GM21825 (cell line): Measurements from ENCODE around the gene CASKIN2.
A peak's percentile ranks its signal among the peaks of the same experiment; 100 is the strongest.

Experiments used
- ATAC-seq: cut with Tn5 transposase; IDR thresholded peaks from one replicate; pipeline ENCODE4 v1.9.1; 2021; ENCODE audit warnings: mild to moderate bottlenecking, moderate library complexity; ENCODE audit not compliant: unreplicated experiment

CASKIN2 gene

DNA sequence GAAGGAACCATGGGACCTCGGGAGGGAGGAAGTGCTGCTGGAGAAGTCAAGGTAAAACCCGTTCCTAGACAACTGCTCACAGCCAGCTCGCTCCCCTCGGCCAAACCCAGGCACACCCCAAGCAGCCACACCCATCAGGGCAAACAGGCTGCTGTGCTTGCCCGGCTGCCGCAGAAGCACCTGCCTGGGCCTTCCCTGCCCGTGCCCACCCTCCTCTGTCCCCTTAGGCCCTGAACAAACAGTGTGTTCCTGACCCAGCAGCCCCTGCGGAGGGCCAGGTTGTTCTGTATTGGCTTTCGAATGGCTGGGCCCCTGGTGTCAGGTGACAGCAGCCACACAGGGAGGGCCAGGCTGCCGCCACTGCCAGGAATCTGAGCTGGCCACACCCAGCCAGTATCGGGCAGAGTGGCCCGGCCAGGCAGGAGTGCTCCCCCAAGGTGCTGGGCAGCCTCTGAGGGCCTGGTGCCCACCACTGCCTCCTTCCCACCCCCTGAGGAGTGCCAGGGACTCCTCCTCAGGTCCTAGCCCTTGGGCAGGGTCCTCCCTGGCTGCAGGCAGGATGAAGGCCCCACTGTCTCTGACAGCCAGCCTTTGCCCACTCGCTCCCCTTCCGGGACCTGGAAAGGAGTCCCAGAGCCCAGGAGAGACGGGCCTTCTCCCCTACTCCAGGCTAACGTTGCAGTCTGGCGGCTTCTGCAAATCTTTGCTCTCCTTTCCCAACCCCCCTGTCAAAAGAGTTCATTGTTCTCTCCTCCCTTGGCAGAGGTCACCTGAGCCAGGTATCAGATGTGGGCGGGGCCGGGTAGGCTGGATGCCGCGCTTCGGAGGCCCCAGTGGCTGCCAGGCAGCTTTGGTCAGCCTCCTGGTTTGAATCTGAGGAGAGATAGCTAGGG is 34.2 kb upstream of the CASKIN2 start:
- no peak for ATAC-seq

DNA sequence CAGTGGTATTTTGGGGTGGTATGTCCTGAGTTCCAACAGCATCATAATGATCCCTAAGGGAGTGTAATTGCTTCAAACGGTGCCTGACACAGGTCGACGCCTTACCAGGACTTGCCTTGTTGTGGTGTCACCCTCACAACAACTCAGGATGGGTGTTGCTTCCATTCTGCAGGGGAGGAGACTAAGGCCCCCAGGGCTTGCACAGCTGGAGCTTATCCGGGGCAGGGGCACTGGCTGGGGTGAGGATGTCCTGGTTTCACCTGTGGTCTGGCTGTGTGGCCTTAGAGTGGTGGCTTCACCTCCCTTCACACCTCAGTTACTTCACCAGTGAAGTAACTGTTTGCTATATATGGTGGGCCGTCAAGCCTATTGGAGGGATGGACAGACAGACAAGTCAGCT is 33.5 kb upstream of the CASKIN2 start:
- no peak for ATAC-seq

DNA sequence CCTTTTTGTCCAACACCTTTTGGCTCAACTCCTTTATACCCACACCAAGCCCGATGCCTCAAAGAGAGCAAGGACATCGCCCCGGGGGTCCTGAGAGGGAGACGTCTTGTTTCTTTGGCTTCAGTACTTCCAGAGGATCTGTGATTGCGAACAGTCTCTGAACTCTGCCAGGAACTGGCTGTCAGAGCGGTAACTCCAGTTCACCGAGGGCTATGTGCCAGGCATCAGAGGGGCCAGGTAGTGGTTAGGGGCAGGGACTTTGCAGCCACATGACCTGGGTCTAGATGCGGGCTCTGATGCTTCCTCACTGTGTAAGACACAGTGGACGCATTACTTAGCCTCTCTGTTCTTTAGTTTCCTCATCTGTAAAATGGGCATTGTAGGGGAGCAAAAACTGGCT is 31.8 kb upstream of the CASKIN2 start:
- ATAC-seq: no peak

DNA sequence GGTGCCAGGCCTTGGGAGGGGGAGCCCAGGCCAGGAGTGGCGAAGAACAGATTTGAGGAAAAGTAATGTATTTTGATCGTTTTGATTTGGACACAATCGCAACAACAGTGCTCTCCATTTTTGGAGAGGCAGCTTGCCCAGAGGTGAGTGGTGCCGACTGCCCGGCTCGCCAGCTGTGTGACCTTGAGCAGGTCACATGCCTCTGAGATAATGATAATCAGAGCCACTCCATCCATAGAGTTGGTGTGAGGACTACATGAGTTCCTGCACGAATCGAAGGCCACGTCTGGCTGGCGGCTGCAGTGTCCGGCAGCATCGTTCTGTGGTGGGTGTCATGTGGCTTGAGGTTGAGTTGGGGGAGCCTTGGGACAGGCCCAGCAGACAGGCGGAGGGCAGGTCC is 30.8 kb upstream of the CASKIN2 start:
- ATAC-seq: no peak

DNA sequence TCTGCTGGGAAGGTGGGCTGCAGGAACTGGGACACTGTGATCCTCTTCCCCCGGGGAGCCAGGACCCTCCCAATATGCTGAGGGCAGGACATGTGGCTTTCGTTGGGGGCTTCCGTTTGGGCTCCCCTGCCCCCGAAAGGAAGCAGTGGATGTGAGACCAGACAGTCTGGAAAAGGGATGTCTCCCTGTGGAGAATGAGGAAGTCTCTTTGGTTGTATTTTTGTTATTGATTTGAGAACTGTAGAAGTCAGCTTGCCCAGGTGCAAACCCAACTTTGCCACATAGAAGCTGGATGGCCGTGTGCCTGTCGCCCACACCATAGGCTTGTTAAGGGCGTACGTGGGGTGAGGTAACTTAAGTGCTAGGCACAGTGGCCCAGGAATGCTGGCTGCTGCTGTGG is 28.9 kb upstream of the CASKIN2 start:
- ATAC-seq: no peak

DNA sequence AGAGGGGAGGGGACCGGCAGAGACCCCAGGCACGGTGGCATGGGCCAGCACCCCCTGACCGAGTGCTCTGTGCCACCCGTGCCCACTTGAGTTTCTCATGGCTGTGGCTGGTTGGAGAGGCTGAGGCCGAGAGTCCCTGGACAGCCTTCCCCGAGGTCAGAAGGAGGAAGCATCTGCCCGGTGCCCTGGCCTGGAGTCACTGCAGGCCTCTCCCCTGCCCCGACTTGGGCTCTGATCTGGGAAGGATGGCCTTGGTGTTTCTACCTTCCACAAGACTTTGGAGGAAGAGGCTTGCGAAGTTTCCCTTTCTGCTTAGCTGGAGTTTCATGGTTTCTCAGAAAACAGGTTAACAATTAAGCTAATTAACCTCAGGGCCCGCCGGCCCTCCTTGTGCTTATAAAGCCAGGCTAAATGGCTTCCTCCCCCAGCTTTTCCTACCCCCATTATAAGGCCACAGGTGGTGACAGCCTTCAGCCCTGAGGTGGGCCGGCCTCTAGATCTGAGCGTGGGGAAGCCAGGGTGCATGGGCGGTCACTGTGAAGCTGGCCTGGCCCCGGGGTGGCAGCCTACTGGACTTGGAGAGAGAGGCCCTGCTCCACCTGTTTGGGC is 27.5 kb upstream of the CASKIN2 start:
- ATAC-seq: no peak

DNA sequence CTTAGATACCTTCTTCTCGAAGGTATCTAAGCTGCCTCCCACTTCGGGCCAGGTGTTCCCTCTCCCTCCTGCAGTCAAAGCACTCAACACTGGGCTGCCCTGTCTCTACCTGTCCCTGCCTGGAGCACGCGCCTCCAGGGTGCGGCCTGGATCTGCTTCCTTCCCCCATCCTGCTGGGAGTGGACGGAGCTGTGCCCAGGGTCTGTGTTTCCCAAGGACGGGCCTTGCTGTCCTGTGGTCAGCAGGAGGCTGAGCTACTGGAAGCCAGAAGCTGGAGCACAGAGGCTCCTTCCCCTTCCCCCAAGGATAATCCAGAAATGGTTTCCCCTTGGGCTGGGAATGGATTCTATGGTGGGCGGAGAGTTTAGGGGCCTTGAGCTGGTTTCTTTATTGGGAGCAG is 26.9 kb upstream of the CASKIN2 start:
- ATAC-seq: no peak

DNA sequence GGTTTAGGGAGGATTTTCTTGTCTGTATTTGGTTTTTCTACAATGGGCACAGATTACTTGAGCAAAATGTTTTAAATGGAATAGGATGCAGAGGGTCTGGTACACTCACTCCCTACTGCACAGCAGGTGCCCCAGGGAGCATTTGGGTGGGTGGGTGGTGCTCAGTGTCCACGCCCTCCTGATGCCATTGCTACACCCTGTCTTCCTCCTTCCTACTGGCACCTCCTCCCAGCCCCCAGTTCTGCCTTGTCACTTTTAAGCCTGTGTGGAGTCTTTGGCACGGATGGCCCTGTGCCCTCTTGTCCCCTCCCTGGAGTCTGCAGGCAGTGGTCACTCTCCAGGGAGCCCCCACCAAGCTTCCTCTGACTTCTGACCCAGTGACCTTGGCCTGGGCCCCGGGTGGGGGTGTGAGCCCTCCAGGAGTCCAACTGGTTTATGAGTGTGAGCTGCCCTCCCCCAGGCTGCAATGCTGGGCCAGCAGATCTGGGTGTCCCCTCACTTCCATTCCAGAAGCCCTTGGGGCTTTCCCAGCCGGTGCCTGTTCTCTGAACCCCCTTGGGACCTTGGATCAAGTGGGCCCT is 25.7 kb upstream of the CASKIN2 start:
- no peak for ATAC-seq

DNA sequence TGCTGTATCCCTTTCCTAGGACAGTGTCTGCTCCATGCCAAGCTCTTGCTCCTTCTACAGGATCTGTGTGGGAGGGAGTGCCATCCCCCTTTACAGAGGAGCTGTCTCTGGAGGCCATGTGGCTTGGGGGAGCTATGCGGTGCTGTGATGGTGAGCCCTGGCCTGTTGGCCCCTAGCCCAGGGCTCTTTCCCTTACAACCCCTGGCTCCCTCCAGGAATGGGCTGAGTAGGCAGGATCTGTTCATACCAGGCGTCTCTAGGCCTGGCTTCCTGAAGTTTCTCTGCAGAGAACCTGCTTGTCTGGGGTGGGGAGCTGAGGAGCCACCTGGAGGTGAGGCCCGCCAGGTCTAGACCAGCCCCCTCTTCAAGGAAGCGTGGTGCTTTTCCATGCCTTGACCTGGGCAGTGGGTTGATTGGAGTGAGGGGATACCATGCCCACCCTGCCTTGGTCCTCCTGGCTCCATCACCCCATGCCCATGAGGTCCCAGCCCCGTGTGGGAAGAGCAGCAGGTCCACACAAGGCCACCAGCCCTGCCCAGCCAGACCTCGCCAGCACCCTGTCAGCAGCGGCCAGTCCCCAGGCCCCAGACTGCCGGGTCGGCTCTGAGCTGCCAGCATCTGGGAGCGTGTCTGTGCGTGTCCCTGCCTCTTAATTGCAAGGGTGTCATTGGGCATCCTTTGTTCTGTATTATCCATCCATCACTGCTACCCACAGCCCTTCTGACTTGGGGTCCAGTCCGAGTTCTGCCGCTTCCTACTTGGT is 24.8 kb upstream of the CASKIN2 start:
- no peak for ATAC-seq

DNA sequence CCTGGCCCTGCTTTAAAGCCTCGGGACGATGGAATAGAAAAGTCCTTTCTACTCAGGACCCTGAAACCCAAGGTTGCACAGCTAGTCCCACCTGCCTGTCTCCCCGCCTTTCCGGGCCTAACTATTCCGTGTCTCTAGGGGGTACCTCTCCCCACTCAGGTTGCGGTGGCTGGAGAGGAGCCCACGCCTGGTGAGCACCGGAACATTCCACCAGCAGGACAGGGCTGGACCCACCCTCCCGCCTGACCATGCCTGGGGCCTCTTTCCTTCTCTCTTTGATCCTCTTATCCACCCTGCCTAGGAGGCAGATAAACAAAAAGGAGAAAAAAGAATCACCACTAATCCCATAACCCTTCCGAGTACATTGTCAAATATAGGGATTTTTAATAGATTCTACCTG is 21.0 kb upstream of the CASKIN2 start:
- no peak for ATAC-seq

DNA sequence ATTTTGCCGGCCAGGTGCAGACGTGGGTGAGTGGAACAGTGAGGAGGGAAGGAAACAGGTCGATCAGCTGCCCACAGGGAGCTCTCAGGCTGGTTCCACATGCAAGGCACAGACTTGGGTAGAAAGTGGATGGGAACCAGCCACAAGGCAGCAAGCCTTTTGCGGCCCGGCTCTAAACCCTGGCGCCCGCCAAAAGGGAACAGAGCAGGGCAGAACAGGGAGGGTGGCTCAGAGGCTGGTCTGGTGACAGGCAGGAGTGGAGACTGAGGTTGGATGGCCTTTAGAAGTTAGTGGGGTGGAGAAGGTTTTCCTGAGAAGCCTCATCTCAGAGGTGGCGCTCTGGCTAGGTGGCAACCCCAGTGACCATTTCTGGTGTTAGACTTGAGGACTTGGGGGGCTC is 20.5 kb upstream of the CASKIN2 start:
- no peak for ATAC-seq

DNA sequence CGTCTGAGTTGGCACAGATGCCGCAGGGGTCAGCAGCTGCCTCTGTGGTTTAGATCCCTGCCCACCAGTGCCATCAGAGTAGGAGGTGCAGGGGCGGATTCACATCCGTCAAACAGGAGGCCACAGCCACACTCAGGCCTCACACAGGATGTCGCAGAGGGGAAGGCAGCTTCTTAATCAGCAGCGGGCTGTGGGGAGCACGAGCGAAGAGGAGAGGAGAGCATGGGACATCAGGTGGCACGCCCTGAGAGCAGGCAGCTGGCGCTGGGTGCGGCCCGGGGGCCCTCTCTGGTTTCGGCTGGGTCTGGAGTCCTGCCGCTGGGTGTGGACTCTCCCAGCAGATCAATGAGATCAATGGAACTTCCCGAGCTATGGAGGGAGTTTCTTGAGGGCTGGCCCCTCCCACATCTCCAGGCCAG is 19.8 kb upstream of the CASKIN2 start:
- no peak for ATAC-seq

DNA sequence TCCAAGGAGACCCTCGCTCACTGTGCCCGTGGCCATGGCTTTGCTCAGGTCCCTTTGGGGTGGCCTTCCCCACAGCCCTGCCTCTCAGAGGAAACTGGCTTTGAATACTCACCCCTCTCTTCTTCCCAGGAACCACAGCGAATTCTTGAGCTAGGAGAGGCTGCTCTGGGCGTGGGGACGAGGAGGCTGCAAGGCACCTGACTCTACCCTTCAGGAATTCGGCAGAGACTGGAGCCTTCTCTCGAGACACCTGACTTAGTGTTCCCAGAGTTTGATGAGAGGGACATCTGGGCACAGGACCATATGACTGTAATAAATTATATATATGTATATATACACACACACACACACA is 16.4 kb upstream of the CASKIN2 start:
- ATAC-seq: no peak

DNA sequence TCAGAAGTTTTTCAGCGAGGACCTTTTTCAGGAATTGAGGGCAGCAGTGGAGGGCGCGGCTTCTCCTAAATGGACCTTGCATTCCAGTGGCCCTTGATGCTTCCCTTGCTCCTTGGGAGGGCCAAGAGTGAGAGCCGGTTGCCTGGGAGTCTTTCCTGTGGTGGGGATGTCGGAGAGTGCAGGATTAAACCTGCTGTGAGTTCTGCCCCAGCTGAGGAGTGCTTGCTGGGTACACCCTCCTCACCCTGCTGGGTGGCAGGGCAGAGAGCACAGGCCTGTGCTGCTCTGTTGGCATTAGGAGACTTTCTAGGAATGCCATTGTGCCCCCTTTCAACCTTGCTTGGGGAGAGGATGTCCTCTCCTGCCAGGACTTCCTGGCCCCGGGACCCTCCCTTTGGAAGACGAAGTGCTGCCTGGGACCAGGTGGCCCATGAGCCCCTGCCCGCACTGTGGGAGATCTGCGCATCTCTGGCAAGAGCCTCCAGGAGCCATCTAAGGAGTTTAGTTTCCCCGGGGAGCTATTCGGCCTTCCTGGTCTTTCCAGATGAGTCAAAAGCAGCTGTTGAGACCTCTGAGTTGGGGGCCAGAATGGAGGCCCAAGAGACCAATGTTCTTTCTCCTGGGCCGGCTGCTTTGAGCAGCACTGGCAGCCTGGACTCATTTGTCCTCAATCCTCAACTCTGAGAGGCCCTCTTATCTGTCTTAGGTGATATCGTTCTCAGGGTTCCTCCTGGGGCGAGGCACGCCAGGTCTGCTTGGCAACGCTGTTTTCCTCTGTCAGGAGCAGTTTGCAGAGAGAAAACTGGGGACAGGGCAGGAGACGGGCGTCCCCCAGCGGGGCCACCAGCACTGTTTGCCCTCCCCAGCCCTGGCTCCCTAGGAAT is 15.7 kb upstream of the CASKIN2 start:
- ATAC-seq: no peak

DNA sequence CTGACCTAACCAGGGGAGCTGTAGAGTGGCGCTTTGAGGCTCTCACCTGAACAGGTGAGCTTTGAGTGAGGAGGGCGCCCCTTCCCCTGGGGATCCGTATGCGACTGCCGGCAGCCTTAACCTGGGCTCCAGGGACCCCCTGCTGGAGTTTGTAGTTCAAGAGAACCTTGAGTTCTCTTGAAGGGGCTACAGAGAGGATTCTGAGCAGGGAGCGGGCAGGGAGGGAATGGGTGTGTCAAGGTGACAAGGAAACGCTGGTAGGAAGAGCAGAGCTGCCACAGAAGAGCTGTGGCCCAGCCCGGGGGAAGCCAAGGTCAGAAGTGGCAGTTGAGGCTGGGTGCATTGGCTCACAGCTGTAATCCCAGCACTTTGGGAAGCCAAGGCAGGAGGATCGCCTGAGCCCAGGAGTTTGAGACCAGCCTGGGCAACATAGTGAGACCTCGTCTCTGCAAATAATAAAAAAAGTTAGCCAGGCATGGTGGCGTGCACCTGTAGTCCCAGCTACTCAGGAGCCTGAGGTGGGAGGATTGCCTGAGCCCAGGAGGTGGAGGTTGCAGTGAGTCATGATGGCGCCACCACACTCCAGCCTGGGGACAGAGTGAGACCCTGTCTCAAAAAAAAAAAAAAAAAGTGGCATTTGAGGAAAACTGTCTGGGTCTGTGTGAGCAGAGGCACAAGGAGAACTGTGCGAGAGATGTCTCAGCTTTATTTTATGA is 11.4 kb upstream of the CASKIN2 start:
- no peak for ATAC-seq

DNA sequence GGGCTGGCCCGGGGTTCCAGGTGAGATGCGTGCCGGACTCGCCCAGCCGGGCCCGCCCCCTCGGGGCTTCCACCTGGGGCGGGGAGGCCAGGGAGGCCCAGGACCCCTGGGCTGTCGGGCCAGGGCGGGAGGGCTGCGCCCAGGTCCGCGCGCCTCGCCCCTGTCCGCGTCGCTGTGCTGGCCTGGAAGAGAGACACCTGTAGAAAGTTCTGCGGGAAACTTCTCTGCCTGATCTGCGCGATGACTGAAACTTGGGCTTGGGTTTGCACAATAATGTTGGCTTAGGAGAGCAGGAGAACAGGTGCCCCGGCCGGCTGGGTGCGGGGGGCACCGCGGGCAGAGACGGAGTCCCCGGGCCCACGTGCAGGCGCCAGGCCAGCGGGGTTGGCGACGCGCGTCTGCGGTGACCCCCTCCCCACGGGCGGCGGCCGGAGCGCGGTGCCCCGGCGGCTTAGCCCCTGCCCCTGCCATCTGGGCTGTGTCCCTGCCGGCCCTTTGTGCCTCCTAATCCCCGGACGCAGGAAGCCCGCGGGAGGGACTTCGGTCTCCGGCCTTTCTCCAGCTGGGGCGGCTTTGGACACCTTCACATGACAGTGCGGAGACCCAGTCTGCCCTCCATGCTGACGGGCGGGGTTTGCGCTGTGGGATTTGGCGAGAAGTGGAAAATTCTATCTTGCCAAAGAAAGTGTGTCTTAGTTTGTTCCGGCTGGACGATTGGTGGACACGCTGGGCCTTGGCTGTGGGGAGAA is 10.6 kb upstream of the CASKIN2 start:
- no peak for ATAC-seq

DNA sequence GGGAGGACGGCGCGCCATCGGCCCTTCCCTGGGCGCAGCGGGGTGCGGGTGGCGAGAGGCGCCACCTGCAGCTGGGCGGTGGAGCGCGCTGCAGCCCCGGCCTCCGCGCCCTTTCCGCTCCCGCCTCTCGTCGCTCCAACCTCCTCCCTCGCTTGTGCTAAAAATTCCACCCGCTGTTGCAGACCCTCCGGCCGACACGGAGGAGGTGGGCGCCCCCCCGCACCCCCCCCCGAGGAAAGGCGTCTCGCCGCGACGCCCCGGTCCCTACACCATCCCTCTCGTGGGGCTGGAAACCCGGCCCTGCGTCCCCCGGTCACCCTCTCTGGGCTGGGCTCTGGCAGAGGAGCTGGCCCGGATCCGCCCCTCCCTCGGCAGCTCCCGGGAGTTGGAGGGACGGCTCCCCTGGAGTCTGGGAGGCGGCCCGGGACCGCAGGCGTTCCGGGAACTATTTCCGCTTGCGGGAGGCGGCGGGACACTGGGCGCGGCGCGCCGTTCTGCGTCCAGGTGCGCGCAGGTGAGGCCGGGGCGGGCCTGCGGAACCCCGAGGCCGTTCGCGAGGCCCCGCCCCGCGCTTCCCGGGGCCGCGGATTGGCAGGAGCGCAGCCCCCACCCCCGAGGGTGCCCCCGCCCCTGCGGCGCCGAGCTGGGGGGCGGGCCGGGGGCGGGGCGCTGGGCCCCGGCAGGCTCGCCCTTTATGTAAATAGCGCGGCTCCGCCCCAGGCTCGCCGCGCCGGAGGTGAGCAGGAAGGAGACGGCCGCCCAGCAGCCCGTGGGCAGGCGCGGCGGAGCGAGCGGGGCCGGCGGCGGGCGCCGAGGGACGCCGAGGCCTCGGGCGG is 9.9 kb upstream of the CASKIN2 start, which contains the start of gene LLGL2:
TSS of gene LLGL2 (plus strand) at position 728 of the 836 bp plus-strand sequence. CDS start 17,730 bp downstream, outside the sequence.
- peak; percentile 74 for ATAC-seq

DNA sequence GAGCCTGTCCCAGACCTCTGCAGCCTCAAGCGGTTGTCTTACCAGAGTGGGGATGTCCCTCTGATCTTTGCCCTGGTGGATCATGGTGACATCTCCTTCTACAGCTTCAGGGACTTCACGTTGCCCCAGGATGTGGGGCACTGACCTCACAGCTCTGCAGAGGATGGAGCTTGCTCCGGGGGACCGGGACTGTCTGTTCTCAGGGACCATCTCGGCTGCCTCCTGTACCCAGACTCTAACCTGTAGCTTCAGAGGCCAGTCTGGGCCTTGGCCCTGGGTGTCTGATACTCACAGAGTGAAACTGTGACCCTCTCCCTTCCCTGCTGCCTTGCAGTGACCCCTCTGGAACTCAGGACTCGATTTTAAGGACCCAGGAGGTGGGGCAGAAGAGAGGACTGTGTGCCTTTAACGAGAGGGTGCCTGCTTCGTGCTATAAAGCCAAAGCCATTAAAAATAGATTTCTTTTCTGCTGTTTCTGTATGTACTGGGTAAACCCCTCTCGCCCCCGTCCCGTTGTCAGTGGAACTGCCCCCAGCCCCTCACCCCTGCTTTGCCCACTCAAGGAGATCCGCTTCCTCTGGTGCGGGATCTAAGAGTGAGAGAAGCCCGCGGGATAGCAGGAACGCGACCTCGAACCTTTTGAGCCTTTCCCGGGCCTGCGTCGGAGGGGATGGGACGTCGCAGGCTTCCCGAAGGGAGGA is 9.1 kb upstream of the CASKIN2 start:
- no peak for ATAC-seq
